LoVo (cell line): ENCODE data around the gene USP21.

Experiments used
- DNase-seq: peaks from one replicate; pipeline ENCODE4 v3.0.0-alpha.2; 2016; ENCODE audit warnings: low spot score

The USP21 gene

DNA sequence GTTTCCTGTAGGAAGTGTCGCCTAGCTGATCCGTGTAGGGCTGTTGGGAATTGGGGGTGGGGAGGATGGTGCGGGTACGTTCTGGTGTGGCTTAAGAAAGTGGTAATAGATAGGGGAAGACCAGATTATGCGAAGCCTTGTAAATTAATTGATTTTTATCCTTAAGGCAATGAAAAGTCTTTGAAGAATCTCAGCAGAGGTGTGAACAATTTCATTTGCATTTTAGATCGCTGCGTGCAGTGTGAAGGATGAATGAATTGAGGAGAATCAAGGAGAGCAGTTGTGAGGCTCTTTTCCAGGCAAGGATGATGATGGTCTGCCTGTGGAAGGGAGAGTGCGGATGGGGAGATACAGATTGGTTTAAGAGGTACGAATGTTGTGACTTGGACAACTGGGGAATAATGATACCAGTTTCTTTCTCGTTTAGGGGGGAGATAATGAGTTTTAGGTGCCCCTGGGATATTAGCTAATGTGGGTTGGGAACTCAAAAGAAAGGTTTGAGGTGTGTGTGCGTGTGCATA is 26.0 kb upstream of the USP21 start:
- peak; percentile 17 for DNase-seq

DNA sequence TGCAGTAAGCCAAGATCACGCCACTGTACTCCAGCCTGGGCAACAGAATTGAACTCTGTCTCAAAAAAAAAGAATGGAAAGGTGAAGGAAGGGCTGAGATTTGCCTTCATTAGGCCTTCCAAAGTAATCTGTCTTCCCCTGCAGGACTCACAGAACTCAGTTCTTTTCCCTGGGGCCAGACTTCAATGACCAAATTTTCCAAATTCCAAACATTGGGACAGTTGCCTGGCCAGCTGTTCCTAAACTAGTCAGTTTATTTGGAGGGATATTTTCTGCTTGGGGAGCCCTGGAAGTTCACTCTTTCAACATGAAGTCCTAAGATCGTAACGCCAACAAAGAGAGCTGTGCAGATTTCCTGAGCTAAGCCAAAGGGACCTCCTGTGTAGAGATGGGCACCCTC is 21.4 kb upstream of the USP21 start:
- no peak for DNase-seq

GRCh38 chr1:161138431-161138830 is 20.9 kb upstream of the USP21 start:
- no peak for DNase-seq

DNA sequence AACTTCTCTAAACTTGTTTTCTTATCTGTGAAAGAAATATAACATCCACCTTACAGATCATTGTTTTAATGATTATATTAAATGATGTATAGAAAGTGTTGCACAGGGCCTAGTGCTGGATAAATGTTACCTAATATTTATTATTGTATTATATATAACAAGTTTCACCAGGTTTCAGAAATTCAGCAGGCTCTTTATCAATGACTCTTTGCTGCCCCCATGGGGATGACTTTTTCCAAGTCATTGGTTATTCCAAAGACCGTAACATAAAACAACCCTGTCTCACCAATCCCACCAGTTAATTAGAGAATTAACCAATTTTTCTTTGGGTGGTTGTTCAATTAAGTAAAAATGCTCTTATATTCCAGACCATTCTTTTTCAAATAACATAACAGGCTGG is 19.5 kb upstream of the USP21 start:
- DNase-seq: peak; percentile 37

GRCh38 chr1:161140755-161141400 is 18.4 kb upstream of the USP21 start:
- no peak for DNase-seq

- DNase-seq: no peak
Observed at GRCh38 chr1:161145832-161146231, 13.5 kb upstream of the USP21 start.

- DNase-seq: no peak
Observed at GRCh38 chr1:161153176-161153575, 6.1 kb upstream of the USP21 start.

DNA sequence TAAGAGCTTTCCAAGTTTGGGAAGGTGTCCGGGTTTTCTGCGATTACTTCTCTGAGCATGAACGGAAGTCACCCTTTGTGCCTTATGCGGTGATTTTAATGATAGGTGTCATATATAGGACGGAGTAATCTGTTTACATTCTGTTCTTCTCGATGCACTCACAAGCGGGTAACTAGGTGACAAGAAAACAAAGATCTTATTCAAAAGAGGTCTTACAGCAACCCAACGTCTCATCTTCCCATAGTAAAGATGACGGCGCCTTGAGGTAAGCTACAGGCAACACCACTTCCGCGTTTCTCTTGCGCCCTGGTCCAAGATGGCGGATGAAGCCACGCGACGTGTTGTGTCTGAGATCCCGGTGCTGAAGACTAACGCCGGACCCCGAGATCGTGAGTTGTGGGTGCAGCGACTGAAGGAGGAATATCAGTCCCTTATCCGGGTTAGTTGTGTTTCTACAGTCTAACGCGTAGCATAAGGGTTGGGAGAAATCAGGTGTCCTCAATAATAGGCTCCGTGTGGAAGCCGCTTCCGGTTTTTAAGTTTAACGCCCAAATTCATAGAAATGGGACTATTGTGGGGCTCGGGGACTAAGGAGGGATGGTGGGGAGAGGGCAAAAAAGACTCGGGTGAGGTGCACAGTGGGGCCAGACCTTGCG is 5.5 kb upstream of the USP21 start, which contains the start of gene UFC1:
Gene UFC1, plus strand, starts transcription at position 297 of the 656 bp plus-strand sequence. Its CDS starts 20 bp downstream, at position 317.
- peak; percentile 90 for DNase-seq

GRCh38 chr1:161157867-161158266 is 1.4 kb upstream of the USP21 start:
- no peak for DNase-seq

GRCh38 chr1:161158316-161159010 is 837 bp upstream of the USP21 start:
- no peak for DNase-seq

- no peak for DNase-seq
Observed at GRCh38 chr1:161159913-161160243, 578 bp downstream of the USP21 start.

DNA sequence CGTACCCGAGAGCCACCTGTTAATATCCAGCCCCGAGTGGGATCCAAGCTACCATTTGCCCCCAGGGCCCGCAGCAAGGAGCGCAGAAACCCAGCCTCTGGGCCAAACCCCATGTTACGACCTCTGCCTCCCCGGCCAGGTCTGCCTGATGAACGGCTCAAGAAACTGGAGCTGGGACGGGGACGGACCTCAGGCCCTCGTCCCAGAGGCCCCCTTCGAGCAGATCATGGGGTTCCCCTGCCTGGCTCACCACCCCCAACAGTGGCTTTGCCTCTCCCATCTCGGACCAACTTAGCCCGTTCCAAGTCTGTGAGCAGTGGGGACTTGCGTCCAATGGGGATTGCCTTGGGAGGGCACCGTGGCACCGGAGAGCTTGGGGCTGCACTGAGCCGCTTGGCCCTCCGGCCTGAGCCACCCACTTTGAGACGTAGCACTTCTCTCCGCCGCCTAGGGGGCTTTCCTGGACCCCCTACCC is 1.4 kb downstream of the USP21 start:
- no peak for DNase-seq

DNA sequence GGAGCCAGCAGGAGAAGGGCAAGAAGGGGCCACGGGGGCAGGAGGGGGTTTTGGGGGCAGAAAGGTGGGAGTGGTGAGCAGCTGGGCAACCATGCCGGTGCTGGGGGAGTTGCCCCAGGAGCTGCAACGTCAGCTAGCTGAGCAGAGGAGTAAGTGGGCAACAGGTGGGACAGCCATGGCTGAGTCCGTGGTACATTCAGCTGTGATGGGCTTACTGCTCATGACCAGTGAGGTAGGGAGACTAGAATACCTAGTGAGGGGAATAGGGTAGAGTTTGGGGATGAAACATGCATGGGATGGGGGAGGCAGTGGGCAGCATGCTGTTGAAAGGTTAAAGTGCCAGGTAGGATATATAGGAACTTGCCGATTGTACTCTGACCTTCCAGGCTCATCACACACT is 2.4 kb downstream of the USP21 start:
- DNase-seq: no peak

- DNase-seq: no peak
Observed at GRCh38 chr1:161162052-161162451, 2.8 kb downstream of the USP21 start.

GRCh38 chr1:161162806-161163205 is 3.5 kb downstream of the USP21 start:
- no peak for DNase-seq

DNA sequence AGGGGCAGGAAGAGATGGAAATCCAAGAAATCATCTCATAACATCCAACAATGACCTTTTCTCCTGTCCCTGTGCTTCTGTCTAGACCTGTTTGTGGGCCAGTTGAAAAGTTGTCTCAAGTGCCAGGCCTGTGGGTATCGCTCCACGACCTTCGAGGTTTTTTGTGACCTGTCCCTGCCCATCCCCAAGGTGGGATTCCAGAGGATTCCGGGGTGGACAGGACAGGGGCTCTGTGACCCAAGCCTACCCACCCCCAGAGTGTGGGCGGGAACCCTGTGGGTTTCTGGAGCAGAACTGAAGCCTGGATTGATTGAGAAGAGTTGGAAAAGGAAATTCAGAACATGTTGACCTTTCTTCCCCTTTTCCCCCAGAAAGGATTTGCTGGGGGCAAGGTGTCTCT is 4.5 kb downstream of the USP21 start:
- DNase-seq: no peak

GRCh38 chr1:161164901-161165610 is 5.8 kb downstream of the USP21 start:
- no peak for DNase-seq

GRCh38 chr1:161165742-161166668 is 6.7 kb downstream of the USP21 start, which contains the start of gene PPOX:
Gene PPOX, plus strand, starts transcription at chr1:161166426. Its CDS starts 422 bp downstream, at chr1:161166848.
- DNase-seq: peak; percentile 96

DNA sequence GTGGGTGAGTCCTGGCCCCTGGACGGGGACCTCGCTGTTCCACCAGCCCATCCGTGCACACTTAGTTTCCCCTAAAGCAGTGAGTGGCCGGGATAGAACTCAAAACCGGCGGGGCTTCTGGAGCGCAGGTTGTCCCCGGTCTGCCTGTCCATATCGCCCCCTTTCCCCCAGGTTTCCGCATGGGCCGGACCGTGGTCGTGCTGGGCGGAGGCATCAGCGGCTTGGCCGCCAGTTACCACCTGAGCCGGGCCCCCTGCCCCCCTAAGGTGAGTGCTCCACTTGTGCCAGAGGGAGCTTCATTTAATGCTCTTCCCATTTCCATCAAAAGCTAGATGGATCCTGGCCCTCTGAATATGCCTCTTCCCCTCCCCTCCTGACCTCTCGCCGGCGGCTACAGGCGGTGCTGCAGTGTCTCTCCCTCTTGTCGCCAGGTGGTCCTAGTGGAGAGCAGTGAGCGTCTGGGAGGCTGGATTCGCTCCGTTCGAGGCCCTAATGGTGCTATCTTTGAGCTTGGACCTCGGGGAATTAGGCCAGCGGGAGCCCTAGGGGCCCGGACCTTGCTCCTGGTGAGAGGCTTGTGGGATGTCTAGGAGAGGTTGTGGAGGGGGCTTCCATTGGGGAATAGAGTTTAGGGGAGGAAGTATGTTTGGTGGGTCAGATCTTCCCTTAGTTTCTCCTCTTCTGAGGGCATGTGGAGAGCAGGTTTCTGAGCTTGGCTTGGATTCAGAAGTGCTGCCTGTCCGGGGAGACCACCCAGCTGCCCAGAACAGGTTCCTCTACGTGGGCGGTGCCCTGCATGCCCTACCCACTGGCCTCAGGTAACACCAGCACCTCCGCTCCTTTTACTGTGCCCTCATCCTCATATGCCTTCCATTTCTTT is 7.6 kb downstream of the USP21 start:
- DNase-seq: peak; percentile 17

DNA sequence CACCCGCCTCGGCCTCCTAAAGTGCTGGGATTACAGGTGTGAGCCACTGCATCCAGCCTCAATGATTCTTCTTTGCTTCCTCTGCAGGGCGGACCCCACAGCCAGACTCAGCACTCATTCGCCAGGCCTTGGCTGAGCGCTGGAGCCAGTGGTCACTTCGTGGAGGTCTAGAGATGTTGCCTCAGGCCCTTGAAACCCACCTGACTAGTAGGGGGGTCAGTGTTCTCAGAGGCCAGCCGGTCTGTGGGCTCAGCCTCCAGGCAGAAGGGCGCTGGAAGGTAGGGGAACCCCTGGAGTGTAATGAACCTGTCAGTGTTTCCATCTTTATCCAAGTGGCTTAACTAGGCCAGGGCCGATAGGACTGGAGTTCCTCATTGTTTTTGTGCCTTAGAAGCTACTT is 9.6 kb downstream of the USP21 start:
- no peak for DNase-seq
